ENCODE measurements around the gene TNP2. TPM values are rescaled to one million over a fixed set of nuclear protein-coding genes. Genes with fewer than 3 reads are reported as not detected.

TNP2 gene
- total RNA-seq, 1 donor from 2014 or later, result not detected

DNA sequence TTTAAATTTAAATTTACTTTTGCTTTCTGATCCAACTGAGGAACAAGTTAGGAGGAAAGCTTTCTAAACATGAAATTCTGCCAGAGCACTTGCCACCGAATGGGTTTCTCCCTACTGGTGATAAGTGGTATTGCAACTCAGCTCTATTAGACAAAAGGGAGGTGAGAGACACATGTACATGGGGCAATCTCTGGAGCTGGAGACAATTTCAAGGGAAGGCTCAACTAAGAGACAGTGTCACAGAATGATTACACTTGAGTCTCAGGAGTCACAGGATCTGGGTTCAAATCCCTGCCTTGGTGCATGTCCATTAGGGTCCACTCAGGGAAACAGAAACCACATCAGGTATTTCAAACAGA, 50.5 kb downstream of the TNP2 start:
- no peak for DNase-seq (ENCODE audit: low spot score in 2 of 2)
- Histone ChIP-seq H3K4me1 (no peaks in the 10 kb centered on the region), H3K27ac (no peak overlapping the region), H3K36me3 (no peaks in the 10 kb centered on the region), H3K9me3 (peaks cover 0 to 20% of the 10 kb centered on the region in 2 donors), H3K4me3 (no peak overlapping the region), H3K27me3 (no peaks in the 10 kb centered on the region)
- TF ChIP-seq, protein P1, sequence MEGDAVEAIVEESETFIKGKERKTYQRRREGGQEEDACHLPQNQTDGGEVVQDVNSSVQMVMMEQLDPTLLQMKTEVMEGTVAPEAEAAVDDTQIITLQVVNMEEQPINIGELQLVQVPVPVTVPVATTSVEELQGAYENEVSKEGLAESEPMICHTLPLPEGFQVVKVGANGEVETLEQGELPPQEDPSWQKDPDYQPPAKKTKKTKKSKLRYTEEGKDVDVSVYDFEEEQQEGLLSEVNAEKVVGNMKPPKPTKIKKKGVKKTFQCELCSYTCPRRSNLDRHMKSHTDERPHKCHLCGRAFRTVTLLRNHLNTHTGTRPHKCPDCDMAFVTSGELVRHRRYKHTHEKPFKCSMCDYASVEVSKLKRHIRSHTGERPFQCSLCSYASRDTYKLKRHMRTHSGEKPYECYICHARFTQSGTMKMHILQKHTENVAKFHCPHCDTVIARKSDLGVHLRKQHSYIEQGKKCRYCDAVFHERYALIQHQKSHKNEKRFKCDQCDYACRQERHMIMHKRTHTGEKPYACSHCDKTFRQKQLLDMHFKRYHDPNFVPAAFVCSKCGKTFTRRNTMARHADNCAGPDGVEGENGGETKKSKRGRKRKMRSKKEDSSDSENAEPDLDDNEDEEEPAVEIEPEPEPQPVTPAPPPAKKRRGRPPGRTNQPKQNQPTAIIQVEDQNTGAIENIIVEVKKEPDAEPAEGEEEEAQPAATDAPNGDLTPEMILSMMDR (IDR thresholded peaks at IDR 0.05), result peak in 2 of 3 experiments; percentile 14 to 33
- intact Hi-C loops (cut with DNase I), result no loop called here

Other genes starting within 250 kb of the TNP2 start
- 1.8 TPM for gene SOCS1, start 13.1 kb downstream of the TNP2 start, total RNA-seq
- gene PRM3, start 4.3 kb upstream of the TNP2 start, total RNA-seq, result not detected
- gene PRM2, start 7.2 kb upstream of the TNP2 start, total RNA-seq, result not detected
- not detected for gene PRM1, start 12.0 kb upstream of the TNP2 start, total RNA-seq
- not detected for gene RMI2, start 76.1 kb upstream of the TNP2 start, total RNA-seq